IPS DF 6.9 (cell line): ENCODE measurements around the gene COA6.

Experiments
- DNase-seq: peaks from one replicate; pipeline ENCODE4 v3.0.0-alpha.2; 2013; ENCODE audit warnings: low read depth, low spot score
- H3K27ac ChIP-seq: one replicate; pipeline ENCODE4 v1.5.1; 2013; ENCODE audit warnings: low read length, control low read depth
- H3K27me3 ChIP-seq: 2 replicates; pipeline ENCODE4 v1.6.1; 2013; ENCODE audit warnings: mild to moderate bottlenecking, low read length; ENCODE audit not compliant: control insufficient read depth, insufficient read depth
- H3K36me3 ChIP-seq: 2 replicates; pipeline ENCODE4 v1.6.1; 2013; ENCODE audit warnings: low read length; ENCODE audit not compliant: control insufficient read depth, insufficient read depth
- H3K4me1 ChIP-seq: 2 replicates; pipeline ENCODE4 v1.6.1; 2013; ENCODE audit warnings: low read length; ENCODE audit not compliant: control insufficient read depth, insufficient read depth
- H3K4me3 ChIP-seq: 2 replicates; pipeline ENCODE4 v1.5.1; 2013; ENCODE audit warnings: mild to moderate bottlenecking, low read length
- H3K9me3 ChIP-seq: 2 replicates; pipeline ENCODE4 v1.6.1; 2013; ENCODE audit warnings: low read length, inconsistent platforms; ENCODE audit not compliant: control insufficient read depth, insufficient read depth
- WGBS: extraction: QIAGEN DNeasy Blood & Tissue Kit; methylation state at CpG from one replicate; pipeline ENCODE4 v1.1.7; 2013; ENCODE audit warnings: mixed read lengths, missing lambda C conversion rate; ENCODE audit not compliant: insufficient read length, insufficient coverage; 5-methylcytosine and 5-hydroxymethylcytosine counted together

The COA6 gene

GRCh38 chr1:234373064-234373958, at the start of gene COA6:
Gene COA6 (plus strand): TSS chr1:234373456. CDS start chr1:234373467, 11 bp downstream.
- no peaks in the 10 kb centered on the region for H3K9me3 ChIP-seq
- DNase-seq: peak; percentile 73
- no peak within 1 kb of the TSS for H3K27ac ChIP-seq
- H3K4me1 ChIP-seq: no peaks in the 10 kb centered on the region
- no CpG with 5 or more reads among the region's 62 CpGs for whole genome bisulfite sequencing
- H3K27me3 ChIP-seq: no peaks in the 10 kb centered on the region
- H3K36me3 ChIP-seq: peaks cover 10% of the 10 kb centered on the region; the same call in 1 of the 2 replicates
- peak within 1 kb of the TSS; percentile 96 for H3K4me3 ChIP-seq

GRCh38 chr1:234324821-234325220, 48.4 kb upstream of the COA6 start:
- no peaks in the 10 kb centered on the region for H3K27me3 ChIP-seq
- DNase-seq: no peak
- H3K27ac ChIP-seq: no peak overlapping the region
- no peaks in the 10 kb centered on the region for H3K36me3 ChIP-seq
- H3K9me3 ChIP-seq: no peaks in the 10 kb centered on the region
- H3K4me1 ChIP-seq: no peaks in the 10 kb centered on the region; the same call in 1 of the 2 replicates
- no CpG with 5 or more reads among the region's 6 CpGs for WGBS
- no peak overlapping the region for H3K4me3 ChIP-seq

DNA sequence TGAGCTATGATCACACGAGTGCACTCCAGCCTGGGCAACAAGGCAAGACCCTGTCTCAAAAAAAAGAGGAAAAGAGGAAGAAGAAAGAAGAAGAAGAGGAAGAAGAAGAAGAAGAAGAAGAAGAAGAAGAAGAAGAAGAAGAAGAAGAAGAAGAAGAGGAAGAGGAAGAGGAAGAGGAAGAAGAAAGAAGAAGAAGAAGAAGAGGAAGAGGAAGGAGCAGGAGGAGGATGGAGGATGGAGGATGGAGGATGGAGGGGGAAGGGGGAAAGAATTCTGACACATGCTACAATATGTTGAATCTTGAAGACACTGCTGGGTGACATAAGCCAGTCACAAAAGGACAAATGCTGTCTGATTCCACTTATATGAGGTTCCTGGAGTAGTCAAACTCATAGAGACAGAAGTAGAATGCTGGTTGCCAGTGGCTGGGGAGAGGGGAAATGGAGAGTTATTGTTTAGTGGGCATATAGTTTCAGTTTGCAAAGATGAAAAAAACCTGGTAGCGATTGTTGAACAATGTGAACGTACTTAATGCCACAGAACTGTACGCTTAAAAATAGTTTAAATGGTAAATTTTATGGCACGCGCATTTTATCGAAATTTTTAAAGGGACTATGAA, 47.3 kb upstream of the COA6 start:
- no peak for DNase-seq
- no peaks in the 10 kb centered on the region for H3K36me3 ChIP-seq
- H3K27ac ChIP-seq: no peak overlapping the region
- H3K4me3 ChIP-seq: no peak overlapping the region
- WGBS: 100% methylated on average over 3 of the region's 7 CpGs
- no peaks in the 10 kb centered on the region; the same call in 1 of the 2 replicates for H3K4me1 ChIP-seq
- H3K27me3 ChIP-seq: no peaks in the 10 kb centered on the region
- H3K9me3 ChIP-seq: no peaks in the 10 kb centered on the region

- H3K4me3 ChIP-seq: peak overlapping the region; percentile 1; the same call in 1 of the 2 replicates
- WGBS: 100% methylated on average over 1 of the region's 20 CpGs
Observed at GRCh38 chr1:234326497-234327366, 46.5 kb upstream of the COA6 start.

GRCh38 chr1:234327577-234328164, 45.6 kb upstream of the COA6 start:
- Histone ChIP-seq H3K27ac (no peak overlapping the region), H3K36me3 (no peaks in the 10 kb centered on the region), H3K27me3 (no peaks in the 10 kb centered on the region), H3K9me3 (no peaks in the 10 kb centered on the region), H3K4me1 (peaks cover 2% of the 10 kb centered on the region; the same call in 1 of the 2 replicates), H3K4me3 (no peak overlapping the region)
- no CpG with 5 or more reads among the region's 9 CpGs for WGBS
- DNase-seq: no peak

More at GRCh38 chr1:234326497-234327366, 46.5 kb upstream of the COA6 start:
- Histone ChIP-seq H3K27ac (no peak overlapping the region), H3K9me3 (no peaks in the 10 kb centered on the region), H3K36me3 (no peaks in the 10 kb centered on the region), H3K27me3 (no peaks in the 10 kb centered on the region), H3K4me1 (no peaks in the 10 kb centered on the region; the same call in 1 of the 2 replicates)
- DNase-seq: peak; percentile 58

- no CpG with 5 or more reads among the region's 4 CpGs for WGBS
- Histone ChIP-seq H3K36me3 (no peaks in the 10 kb centered on the region), H3K9me3 (no peaks in the 10 kb centered on the region), H3K4me3 (no peak overlapping the region), H3K4me1 (peaks cover 2% of the 10 kb centered on the region; the same call in 1 of the 2 replicates), H3K27me3 (no peaks in the 10 kb centered on the region), H3K27ac (no peak overlapping the region)
- no peak for DNase-seq
Observed at GRCh38 chr1:234330843-234331215, 42.4 kb upstream of the COA6 start.

DNA sequence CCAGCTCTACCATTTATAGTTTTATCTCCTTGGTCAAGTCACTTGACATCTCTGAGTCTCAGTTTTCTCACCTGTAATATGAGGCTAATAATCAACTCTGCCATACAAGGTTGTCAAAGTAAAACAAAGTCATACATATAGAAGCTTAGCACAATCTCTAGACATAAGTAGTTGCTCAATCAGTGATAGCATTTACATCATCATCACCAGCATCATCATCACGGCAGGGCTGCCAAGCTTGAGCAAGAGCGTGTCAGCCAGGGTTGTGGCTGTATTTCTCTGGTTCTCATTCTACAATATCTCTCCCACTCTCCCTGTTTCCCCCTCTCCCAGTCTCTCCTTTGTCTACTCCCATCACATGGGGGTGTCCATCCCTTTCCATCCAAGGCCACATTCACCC, 41.7 kb upstream of the COA6 start:
- Histone ChIP-seq H3K9me3 (no peaks in the 10 kb centered on the region), H3K27ac (no peak overlapping the region), H3K4me3 (no peak overlapping the region), H3K4me1 (peaks cover 2% of the 10 kb centered on the region; the same call in 1 of the 2 replicates), H3K36me3 (no peaks in the 10 kb centered on the region), H3K27me3 (no peaks in the 10 kb centered on the region)
- no peak for DNase-seq
- WGBS: no CpG with 5 or more reads among the region's 2 CpGs

GRCh38 chr1:234336359-234336758, 36.9 kb upstream of the COA6 start:
- H3K36me3 ChIP-seq: no peaks in the 10 kb centered on the region
- no peaks in the 10 kb centered on the region for H3K27me3 ChIP-seq
- no peak overlapping the region for H3K4me3 ChIP-seq
- H3K9me3 ChIP-seq: no peaks in the 10 kb centered on the region
- H3K27ac ChIP-seq: no peak overlapping the region
- H3K4me1 ChIP-seq: peaks cover 2% of the 10 kb centered on the region; the same call in 1 of the 2 replicates
- DNase-seq: no peak
- WGBS: no CpG with 5 or more reads among the region's 2 CpGs

GRCh38 chr1:234337233-234337632, 36.0 kb upstream of the COA6 start:
- Histone ChIP-seq H3K27me3 (no peaks in the 10 kb centered on the region), H3K4me1 (peaks cover under 1% of the 10 kb centered on the region; the same call in 1 of the 2 replicates), H3K4me3 (no peak overlapping the region), H3K27ac (no peak overlapping the region), H3K36me3 (no peaks in the 10 kb centered on the region), H3K9me3 (no peaks in the 10 kb centered on the region)
- no CpG with 5 or more reads among the region's 1 CpG for WGBS
- no peak for DNase-seq
